Stimulated activated CD8-positive, alpha-beta memory T cell treated with anti-CD3 and anti-CD28 coated beads, Interleukin-7, amount 100 ng/mL, for 1 hour (primary cell): Measurements from ENCODE around the gene CETP.

ENCODE experiments used
- DNase-seq, 2 donors: peaks; one replicate each; pipeline ENCODE4 v3.0.0-alpha.2; 2020; ENCODE audit warnings: low read depth in 2 of 2

Gene CETP, protein sequence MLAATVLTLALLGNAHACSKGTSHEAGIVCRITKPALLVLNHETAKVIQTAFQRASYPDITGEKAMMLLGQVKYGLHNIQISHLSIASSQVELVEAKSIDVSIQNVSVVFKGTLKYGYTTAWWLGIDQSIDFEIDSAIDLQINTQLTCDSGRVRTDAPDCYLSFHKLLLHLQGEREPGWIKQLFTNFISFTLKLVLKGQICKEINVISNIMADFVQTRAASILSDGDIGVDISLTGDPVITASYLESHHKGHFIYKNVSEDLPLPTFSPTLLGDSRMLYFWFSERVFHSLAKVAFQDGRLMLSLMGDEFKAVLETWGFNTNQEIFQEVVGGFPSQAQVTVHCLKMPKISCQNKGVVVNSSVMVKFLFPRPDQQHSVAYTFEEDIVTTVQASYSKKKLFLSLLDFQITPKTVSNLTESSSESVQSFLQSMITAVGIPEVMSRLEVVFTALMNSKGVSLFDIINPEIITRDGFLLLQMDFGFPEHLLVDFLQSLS

DNA sequence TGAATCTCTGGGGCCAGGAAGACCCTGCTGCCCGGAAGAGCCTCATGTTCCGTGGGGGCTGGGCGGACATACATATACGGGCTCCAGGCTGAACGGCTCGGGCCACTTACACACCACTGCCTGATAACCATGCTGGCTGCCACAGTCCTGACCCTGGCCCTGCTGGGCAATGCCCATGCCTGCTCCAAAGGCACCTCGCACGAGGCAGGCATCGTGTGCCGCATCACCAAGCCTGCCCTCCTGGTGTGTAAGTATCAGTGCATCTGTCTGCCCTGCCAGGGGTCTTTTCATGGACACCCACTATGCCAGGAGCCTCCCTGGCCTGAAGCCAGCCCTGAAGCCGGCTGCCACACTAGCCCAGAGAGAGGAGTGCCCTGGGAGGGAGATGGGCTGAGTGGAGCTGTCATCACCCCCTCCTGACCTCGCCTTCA is at the start of gene CETP:
Gene CETP, plus strand, starts transcription at position 100 of the 431 bp plus-strand sequence. Its CDS starts 30 bp downstream, at position 130.
- DNase-seq = no peak

DNA sequence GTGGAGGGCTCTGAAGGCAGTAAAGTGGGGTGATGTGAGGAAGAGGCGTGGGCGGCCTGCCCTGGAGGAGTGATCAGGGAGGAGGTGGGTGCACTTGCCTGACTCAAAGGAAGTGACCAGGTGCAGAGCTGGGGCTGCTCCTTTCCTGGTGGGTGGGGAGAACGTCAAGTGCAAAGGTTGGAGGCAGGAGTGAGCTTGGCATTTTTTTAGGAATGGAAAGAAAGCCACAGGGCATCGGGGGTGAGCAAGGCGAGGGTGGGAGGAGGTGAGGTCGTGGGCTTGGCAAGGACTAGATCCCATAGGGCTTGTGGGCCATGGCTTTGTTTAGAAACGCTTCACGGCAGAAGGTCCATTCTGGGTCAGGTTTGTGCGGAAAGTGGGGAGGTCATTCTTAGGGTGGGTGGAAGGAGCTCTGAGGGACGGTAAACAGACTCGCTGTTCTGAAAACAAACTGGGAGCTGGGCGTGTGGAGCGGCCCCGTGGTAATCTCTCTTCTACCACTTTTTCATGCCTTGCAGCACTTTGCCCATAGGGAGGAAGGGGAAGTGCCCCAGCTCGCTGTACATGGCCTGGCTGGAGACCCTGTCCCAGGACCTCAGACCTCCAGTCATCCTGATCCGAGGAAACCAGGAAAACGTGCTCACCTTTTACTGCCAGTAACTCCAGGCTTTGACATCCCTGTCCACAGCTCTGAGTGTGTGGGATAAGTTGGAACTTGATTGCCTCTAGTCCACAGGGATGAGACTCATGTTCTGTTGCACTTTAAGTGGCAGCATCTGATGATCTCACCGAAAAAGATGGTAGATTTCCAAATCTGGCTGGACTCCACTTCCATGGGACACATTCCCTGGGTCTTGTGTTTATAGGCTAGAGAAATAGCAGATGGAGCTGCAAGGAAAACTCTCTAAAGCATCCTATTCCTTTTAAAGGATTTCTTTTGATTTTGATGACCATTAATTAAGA is 48.7 kb upstream of the CETP start:
- no peak for DNase-seq

DNA sequence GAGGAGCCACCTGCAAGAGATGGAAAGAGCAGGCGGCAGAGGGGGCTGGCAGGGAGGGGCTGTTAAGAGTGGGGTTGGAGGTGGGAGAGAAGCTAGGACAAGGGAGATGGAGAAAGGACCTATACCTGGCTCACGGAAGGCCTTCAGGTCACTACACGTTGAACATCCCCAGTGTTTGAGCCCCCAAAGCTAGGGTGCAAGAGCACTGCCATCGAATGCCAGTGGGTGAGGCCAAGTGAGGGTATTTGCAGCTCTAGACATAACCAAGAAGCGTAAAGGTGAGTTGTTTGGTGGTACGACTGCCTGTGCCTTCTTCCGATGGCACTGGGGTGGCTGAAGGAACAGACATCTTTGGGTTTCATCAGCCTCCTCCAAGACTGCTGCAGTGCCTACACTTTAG is 46.9 kb upstream of the CETP start:
- no peak for DNase-seq

DNA sequence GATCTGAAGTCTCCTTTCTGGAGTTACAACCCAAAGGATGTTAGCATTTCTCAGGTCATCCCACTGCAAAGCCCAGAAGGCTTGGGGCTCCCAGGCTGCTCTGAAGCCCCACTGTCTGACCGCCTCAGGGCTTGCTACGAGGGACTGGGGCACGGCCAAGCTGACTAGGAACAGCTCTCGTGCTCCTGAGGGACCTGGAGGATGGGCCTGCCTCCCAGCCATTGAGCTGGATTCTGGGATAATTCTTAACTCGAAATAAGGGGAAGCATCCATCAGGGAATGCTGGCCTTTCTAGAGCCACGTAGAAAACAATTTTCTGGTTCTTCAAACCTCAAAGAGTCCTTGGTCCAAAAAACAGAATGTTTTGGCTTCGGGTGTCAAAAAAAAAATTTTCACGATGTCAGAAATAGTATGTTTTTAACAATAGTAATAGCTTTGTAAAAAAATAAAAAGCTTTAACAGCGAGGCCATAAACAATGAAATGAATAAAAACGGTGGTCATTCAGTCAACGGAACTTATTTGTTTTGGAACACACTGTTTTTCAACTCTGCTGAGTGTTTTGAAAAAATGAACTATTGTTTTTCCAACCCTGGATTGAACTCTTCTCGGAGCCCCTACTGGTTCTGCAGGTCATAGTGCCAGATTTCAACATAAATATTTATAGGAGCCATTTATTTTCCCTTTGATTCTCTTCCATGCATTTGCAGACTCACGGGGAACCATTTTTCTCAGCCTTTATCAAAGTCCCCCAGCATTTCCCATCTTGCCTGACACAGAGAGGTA is 46.2 kb upstream of the CETP start:
- no peak for DNase-seq

DNA sequence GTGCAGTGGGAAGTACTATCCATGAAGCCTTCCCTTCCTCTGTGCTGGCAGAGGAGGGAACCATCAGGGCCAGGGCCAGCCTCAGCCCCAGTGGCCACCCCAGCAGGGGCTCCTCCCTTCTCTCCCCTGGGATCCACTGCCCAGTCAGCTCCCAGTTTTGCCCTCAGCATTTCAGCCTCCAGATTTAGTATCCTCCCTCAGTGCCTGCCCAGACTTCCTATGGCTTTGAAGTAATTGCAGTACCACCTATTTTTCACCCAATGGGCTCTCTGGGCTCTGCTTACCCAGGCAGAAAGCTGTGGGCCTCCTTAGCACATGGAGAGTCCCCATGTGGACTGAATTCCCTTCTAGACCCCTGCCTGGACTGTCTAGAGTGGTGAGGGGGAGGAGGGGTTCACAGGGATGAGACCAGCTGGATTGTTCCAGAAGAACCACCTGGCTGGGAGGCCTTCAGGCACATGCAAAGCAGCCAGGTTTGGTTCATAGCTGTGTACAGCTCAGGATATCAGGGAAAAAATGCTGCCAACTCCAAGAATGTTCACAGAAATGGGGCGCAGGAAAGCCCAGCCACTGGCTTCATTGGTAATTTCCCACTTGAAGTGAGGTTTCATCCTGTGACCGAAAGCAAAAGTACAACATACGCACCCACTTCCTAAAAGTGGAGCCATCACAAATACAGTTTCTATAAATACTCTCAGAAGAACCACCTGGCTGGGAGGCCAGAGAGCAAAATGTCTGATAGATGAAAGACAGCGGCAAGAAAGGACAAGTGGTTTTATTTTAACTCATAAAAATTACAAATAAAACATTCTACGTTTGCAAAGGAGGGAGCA is 45.0 kb upstream of the CETP start:
- no peak for DNase-seq

DNA sequence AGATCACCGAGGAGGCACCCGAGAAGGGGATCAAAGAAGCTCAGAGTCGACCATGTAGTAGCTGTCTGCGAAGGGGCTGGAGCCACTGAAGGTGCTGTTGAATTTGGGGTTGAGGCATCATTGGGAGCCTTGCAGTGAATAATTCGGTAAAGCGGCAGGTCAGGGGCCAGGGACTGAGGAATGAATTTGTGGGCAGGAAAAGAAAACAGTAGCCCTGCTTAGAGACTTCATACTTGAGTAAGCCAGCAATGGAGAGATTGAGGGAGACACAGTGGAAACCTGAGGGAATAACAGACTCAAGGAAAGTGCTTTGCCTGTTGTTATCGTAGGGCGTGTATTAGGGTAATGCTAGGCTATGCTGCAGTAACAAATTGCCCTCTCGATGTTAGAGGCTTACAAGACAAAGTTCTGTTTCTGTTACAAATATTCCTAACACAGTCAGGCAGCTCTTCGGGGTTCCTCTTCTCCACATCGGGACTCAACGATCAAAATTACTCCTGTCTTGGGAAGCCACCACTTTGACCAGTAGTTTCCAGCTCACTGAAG is 43.2 kb upstream of the CETP start:
- no peak for DNase-seq

DNA sequence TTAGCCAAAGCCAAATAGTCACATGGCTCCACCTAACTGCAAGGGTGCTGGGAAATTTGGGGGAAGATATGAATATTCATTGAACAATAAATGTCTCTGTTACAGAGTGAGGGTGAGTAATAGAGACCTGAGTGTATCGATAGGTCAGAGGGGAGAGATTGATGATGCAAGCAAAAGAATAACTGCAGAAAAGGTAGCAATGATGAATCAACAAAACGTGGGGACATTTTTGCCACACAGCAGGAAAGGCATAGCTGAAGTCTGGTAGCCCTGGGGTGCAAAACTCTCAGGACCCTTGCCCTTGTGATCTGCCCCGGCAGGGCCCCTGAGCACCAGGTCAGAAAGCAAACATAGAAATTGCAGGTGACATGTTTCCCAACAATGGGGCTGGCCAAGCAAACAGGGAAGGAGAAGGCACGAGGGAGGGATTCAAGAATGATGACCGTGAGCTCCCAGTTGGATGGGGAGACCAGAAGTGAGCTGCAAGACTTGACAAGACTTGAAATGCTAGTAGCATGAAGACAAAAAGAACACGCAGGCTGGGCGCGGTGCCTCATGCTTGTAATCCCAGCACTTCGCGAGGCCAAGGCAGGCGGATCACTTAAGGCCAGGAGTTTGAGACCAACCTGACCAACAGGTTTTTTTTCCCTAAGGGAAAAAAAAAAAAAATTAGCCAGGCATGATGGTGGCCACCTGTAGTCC is 42.5 kb upstream of the CETP start:
- DNase-seq = no peak

DNA sequence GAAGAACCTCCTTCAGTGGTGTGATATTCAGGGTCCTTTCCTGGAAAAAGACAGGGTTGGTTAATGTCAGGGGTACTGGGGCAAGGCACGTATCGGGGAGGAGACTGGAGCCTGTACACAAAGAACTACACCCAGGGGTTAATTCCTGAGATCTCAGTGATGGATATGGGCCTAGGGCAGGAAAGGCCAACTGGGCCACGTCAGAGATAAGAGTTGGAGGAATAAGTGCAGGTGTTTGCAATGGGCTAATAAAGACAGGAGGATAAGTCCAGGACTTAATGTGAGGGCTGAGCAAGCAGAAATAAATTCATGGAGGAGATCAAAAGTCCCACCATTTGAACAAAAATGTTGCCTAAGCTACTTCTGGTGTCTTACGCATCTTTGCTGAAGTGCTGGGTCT is 40.2 kb upstream of the CETP start:
- no peak for DNase-seq

DNA sequence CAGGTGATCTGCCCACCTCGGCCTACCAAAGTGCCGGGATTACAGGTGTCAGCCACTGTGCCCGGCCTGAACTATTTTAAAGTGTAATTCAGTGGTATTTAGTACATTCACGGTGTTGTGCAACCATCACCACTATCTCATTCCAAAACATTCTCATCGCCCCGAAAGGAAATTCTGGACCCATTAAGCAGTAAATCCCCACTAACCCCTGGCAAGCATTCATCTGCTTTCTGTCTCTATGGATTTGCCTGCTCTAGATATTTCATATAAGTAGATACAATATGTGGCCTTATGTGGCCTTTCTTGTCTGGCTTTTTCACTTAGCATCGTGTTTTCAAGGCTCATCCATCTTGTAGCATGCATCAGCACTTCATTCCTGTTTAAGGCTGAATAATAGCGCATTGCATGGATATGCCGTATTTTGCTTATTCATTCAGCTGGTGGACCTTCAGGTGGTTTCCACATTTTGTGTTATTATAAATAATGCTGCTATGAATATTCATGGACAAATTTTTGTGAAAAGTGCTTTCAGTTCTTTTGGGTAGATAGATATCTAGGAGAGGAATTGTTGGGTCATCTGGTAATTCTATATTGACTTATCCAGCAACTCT is 38.2 kb upstream of the CETP start:
- no peak for DNase-seq

DNA sequence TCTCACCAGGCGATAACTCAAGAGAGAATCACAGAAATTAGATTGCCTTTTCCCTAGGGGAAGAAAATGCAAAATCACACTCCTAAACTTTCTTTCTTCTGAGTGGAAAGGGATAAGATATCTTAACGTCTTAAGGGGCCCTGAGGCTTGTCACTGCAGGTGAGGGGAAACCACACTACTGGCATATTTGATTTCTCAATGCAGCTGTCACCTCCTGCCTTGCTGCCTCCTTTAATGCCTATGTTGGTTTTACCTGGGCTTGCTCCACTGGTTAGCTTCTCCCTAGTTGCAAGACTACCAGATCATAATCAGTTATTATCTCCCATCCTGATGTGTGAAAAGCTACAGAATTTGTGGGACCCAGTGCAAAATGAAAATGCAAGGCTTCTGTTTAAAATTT is 34.3 kb upstream of the CETP start:
- no peak for DNase-seq

DNA sequence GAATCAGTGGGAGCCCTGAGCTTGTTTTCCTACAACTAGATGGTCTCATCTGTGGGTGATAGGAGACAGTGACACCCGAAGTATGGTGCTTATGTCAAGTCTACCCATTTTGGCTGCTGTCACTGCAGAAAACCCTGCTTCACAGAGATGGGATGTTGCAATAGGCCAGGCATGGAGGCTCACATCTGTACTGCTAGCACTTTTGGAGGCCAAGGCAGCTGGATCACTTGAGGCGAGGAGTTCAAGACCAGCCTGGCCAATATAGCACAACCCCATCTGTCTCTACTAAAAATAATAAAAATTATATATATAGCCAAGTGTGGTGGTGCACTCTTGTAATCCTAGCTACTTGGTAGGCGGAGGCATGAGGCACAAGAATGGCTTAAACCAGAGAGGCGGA is 32.1 kb upstream of the CETP start:
- no peak for DNase-seq

DNA sequence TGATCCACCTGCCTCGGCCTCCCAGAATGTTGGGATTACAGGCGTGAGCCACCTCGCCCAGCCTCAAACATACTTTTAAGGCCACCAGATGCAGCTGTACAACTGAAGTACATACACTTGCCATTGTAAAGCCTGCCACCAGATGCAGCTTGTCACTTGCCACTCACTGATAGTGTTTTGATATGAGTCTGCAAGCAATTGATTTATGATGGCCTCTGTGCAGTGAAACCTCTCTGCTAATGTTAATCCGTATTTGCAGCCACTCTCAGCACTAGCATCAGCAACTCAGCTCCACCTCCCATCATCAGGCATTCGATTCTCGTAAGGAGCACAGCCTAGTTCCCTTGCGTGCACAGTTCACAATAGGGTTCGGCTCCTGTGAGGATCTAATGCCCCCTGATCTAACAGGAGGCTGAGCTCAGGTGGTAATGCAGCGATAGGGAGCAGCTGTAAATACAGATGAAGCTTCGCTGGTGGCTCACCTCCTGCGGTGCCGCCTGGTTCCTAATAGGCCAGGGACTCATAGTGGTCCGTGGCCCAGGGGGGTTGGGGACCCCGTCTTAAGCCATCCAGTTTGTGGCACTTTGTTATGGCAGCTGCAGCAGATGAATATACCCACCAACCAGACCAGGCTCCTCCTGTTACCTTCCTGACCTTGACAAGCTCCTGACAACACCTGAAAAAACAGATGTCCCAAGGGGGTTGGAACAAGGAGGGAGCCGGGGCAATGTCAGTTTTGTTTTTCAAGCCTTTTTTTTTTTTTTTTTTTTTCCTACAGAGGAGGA is 31.1 kb upstream of the CETP start:
- no peak for DNase-seq

DNA sequence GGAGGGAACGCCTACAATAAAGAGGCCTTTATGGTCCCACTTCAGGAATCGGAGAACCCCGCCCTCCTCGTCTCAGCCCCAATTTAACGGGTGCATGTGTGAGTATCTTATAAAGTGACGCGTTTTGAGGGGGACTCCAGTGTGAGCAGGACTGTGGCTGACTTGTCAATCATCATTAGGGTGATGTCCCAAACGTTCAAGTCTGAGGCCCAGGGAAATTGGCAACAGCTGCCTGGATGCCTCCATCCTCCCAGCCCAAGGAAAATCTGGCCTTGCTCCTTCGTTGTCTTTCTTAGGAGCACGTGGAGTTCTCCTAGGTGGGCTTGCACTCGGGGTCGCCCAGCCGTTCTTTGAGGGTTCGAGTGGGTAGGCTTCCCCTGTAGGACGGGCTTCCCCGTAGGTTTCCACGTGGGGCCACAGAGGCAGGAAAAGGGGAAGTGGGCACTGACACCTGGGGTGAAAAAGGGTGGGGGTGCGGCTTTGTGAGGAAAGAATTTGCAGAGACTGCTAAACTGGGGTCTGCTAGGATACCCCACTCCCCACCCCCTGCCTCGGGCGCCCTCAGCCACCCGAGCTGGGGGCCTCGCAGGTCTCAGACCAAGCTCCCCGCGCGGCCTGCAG is 30.4 kb upstream of the CETP start:
- no peak for DNase-seq

DNA sequence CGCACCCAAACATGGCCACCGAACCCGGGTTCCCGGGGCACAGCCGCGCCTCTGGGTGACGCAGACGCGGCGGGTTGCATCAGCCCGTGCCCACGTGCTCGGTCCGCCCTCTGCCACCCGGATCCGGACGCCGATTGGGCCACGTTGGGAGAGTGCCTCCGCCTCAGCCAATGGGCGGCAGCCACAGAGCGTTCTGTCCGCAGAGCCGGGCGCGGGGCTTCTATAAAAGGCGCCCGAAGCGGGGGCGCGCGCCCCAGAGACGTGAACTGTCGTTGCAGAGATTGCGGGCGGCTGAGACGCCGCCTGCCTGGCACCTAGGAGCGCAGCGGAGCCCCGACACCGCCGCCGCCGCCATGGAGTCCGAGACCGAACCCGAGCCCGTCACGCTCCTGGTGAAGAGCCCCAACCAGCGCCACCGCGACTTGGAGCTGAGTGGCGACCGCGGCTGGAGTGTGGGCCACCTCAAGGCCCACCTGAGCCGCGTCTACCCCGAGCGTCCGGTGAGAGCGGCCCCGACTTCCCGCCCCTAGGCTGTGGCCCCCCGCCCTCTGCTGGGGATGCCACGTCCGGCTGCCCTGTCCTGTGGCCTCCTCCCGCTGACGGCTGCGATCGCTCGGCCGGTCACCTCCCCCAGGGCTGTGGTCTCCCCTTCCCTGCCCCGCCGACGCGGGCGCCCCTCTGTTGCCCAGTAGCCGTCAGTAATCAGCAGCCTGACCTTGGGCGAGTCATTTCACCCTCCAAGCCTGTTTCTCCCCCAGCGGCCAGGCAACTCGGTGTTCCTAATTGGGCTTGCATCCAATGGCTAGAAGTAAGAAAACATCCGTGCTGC is 29.6 kb upstream of the CETP start, which contains the start of gene HERPUD1:
Gene HERPUD1, plus strand, starts transcription at position 251 of the 829 bp plus-strand sequence. Its CDS starts 103 bp downstream, at position 354.
- peak; percentile 98 for DNase-seq

DNA sequence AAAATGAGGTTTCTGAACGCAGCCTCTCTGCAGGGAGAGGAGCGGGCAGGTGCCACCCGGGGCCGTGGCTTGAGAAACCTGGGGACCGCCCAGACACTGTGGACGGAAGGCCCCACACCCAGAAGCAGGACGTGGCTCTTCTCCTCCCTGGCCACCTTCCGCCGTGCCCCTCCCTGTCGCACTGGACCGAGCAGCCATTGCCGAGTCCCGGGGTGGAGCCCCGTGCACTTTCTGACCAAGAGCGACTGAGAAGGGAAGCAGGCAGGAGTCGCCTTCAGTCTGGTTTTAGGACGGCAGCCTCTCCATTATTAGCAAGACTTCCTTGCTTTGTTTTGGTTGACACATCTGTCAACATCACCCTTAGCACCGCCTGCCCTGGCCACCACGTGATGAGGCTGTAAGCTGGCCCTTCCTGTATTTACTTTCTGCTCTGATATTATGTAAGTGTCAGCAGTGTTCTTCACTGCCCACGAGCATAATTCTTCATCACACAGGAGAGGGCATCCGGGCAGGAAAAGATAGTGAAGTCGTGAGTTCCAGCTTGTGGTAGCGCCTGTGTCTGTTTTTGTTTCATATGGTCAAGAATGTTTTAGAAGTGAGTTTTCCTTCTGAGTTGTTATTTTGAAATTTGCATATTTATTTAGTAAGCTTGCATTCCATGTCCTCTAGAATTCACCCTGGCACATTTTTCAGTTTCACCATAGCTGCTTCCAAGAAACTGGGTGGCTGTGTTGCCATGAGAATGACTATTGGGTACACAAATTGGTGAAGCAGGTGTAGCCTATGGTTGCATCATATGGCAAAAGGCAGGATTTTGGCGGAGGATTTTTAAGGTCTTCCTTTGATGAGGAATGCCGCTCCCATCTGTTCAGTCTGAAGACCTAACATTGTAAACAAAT is 28.8 kb upstream of the CETP start:
- DNase-seq = peak; percentile 11 to 15
